Kidney (tissue), 14 donors: Measurements from ENCODE around the gene B4GALNT1. TPM values are rescaled to one million over a fixed set of nuclear protein-coding genes. Genes with fewer than 3 reads are reported as not detected.

ENCODE experiments used
- DNase-seq, 5 donors: peaks; one replicate each; pipeline ENCODE4 v3.0.0-alpha.2; 2013 to 2020
- FAIRE-seq: peaks from 2 replicates; lab custom pipeline; 2012; peaks lifted over from hg19 to GRCh38; lab: Jason Lieb, UNC
- H3K27ac ChIP-seq, 2 donors: one replicate each; pipeline ENCODE4 v1.7.0; 2013; ENCODE audit warnings: low read depth in 2 of 2, low read length in 2 of 2, inconsistent platforms in 1 of 2
- H3K27me3 ChIP-seq: one replicate; pipeline ENCODE4 v1.7.1; 2013; ENCODE audit warnings: low read length, inconsistent platforms; ENCODE audit not compliant: control insufficient read depth, insufficient read depth
- H3K36me3 ChIP-seq, 3 donors: one replicate each; pipeline versions ENCODE4 v1.7.0 to v1.7.1; 2013; ENCODE audit warnings: low read length in 3 of 3, control low read depth in 1 of 3, inconsistent platforms in 1 of 3; ENCODE audit not compliant: insufficient read depth in 3 of 3, control insufficient read depth in 2 of 3
- H3K4me1 ChIP-seq, 3 donors: one replicate each; pipeline versions ENCODE4 v1.7.0 to v1.7.1; 2013; ENCODE audit warnings: low read length in 3 of 3, inconsistent platforms in 1 of 3, low read depth in 1 of 3; ENCODE audit not compliant: control insufficient read depth in 2 of 3, insufficient read depth in 2 of 3
- H3K4me3 ChIP-seq, 3 donors: one replicate each; pipeline versions ENCODE4 v1.7.0 to v1.8.1; 2013; ENCODE audit warnings: low read length in 3 of 3, control low read depth in 1 of 3, inconsistent platforms in 1 of 3
- H3K9ac ChIP-seq, 3 donors: one replicate each; pipeline versions ENCODE4 v1.7.0 to v1.7.1; 2013; ENCODE audit warnings: low read length in 3 of 3, control low read depth in 1 of 3, inconsistent platforms in 1 of 3
- H3K9me3 ChIP-seq, 3 donors: one replicate each; pipeline versions ENCODE4 v1.7.0 to v1.7.1; 2013; ENCODE audit warnings: low read length in 3 of 3, control low read depth in 1 of 3, inconsistent platforms in 1 of 3; ENCODE audit not compliant: control insufficient read depth in 2 of 3, insufficient read depth in 1 of 3
- intact Hi-C: fragments of 100-400 bp; cut with DNase I; formaldehyde crosslinking; loops from one replicate; pipeline ENCODE4 v1.11.1; 2022
- polyA plus RNA-seq: library from polyadenylated mRNA; stranded (reverse); fragments of 350-450 nt; fragmentation: Illumina TruSeq; extraction: RNeasy Lipid Tissue Mini Kit (QIAGEN cat#74804); gene quantifications from one replicate; pipeline ENCODE4 v1.2.3, GENCODE V29; 2014; ENCODE audit warnings: low read depth, low replicate concordance; ENCODE audit not compliant: insufficient read depth
- total RNA-seq: library from RNA; stranded (reverse); fragmentation: NEBNext Ultra II Directional; extraction: Animal tissue kit (Norgen Biotek cat#: 25700); gene quantifications from one replicate; pipeline ENCODE4 v1.2.1, GENCODE V29; 2021
- TF ChIP-seq, protein P1 (sequence below): IDR thresholded peaks from 3 replicates; pipeline ENCODE4 v1.5.1; 2012; ENCODE audit warnings: mild to moderate bottlenecking, moderate library complexity, borderline replicate concordance; ENCODE audit not compliant: insufficient read depth; ENCODE audit errors: extremely low read depth
- donor health status: control.
- donor health status: control.
- donor health status: control.
- donor health status: control.
- donor health status: control.
- donor health status: DM: yes; HTN: yes; CAD: no.
- donor health status: Normal renal cell carcinoma (clear cell type).

Gene B4GALNT1
- total and polyA plus RNA-seq, 2 donors from 2014 or later, result 1.6 to 2.0 TPM

DNA sequence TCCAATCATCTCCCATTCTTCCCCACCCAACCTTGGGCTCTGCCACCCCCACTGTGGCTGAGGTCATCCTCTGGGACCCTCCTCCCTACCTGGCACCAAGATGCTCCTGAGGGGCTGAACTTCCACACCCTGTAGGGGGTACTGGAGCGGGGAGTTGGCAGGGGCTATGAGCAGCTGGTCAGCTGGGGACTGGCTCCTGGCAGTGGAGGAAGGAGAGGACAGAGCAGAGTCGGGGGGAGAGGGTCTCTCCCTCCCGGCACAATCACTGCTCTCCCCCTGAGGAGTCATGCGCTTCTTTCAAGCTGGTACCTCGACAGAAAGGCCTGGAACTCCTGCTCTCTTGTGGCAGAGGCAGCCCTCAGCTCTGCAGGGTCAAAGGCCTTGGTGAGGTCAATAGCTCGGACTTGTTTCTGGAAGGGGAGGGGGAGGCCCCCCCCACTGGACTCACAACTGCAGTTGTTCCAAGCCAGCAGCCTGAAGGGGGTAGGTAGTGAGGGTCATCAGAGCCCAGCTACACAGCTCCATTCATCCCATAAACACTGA is 2.0 kb downstream of the B4GALNT1 start:
- Histone ChIP-seq H3K4me1 (peaks cover 0 to 4% (median 0%) of the 10 kb centered on the region in 3 donors), H3K27ac (no peak overlapping the region), H3K27me3 (peaks cover 43% of the 10 kb centered on the region), H3K9ac (no peak overlapping the region), H3K36me3 (no peaks in the 10 kb centered on the region), H3K9me3 (no peaks in the 10 kb centered on the region), H3K4me3 (no peak overlapping the region)
- intact Hi-C loops, result no loop called here
- FAIRE-seq, result no peak
- TF ChIP-seq, protein P1, sequence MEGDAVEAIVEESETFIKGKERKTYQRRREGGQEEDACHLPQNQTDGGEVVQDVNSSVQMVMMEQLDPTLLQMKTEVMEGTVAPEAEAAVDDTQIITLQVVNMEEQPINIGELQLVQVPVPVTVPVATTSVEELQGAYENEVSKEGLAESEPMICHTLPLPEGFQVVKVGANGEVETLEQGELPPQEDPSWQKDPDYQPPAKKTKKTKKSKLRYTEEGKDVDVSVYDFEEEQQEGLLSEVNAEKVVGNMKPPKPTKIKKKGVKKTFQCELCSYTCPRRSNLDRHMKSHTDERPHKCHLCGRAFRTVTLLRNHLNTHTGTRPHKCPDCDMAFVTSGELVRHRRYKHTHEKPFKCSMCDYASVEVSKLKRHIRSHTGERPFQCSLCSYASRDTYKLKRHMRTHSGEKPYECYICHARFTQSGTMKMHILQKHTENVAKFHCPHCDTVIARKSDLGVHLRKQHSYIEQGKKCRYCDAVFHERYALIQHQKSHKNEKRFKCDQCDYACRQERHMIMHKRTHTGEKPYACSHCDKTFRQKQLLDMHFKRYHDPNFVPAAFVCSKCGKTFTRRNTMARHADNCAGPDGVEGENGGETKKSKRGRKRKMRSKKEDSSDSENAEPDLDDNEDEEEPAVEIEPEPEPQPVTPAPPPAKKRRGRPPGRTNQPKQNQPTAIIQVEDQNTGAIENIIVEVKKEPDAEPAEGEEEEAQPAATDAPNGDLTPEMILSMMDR, result no peak
- DNase-seq, result peak in 3 of 5 donors; percentile 7 to 50 (median 42)

DNA sequence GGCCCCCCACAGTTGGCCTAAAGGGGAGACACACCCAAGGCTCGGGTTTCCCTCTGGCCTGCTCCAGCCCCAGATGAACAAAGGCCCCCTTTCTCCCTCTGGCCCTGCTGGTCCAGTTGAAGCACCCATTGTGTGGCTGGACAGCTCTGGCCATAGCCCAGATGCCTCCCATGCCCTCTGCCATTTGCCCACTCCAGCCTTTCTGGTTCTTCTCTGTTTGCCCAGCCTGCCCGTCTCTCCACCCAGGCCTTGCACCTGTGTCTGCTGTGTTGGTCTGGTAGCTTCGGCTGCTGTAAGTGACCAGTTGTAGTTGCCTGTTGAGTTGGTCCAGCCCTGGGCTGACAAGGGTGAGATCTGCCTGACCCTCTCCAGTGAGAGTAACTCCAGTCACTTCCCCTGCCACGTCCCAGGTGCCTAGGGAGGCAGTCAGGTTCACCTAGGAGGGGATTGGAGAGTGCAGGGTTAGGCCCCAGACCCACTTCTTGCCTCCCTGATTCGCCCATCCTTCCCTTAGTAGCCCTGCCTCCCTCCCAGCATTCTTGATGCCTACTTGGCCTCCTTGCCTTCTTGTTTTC is 3.0 kb downstream of the B4GALNT1 start:
- peak in 2 of 5 donors; percentile 8 to 25 for DNase-seq
- Histone ChIP-seq H3K4me1 (peaks cover 0 to 4% (median 0%) of the 10 kb centered on the region in 3 donors), H3K27me3 (peaks cover 48% of the 10 kb centered on the region), H3K4me3 (no peak overlapping the region), H3K36me3 (no peaks in the 10 kb centered on the region), H3K9me3 (no peaks in the 10 kb centered on the region), H3K9ac (no peak overlapping the region), H3K27ac (no peak overlapping the region)
- no peak for FAIRE-seq
- TF ChIP-seq, protein P1, result no peak
- intact Hi-C loops, result no loop called here

DNA sequence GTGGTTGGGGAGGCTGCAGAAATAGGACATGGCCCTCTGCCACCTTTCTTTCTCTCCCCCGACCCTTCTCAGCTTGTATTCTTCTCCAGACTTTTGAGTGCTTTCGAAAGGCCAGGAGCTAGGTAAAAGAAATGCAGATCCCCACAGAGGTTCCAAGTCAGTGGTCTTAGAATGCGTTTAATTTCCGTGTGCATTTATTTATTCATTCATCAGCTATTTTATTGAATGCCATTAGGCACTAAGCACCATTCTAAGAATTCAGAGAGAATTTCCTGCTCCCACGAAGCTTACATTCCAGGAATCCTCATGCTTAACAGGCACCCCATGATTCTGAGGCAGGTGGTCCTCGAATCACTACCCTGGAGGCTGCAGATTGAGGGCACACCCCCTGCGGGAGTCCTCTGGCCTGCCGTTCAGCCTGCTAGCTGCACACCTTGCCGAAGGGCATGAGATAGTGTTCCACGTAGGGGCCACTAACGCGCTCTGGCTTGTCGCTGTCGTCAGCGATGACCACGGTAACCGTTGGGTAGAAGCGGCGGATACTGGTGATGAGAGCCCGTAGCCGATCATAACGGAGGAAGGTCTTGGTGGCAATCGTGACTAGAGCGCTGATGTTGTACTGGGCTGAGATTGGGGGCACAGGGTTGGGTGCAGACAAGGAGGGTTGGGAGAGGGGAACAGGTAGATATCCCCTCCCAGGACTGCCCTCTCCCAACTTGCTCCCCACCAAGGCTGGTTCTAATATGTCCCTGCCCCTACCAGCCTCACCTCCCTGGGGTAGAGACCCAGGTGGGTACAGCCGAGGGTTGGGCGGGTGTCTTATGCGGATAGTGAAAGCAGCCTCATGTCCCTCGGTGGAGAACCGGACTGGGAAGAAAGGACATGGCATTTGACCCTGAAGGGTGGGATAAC is 4.5 kb downstream of the B4GALNT1 start:
- H3K9ac ChIP-seq, result no peak overlapping the region
- FAIRE-seq (no peak), DNase-seq (peak in 3 of 5 donors; percentile 12 to 46 (median 36))
- H3K27me3 ChIP-seq, result peaks cover 53% of the 10 kb centered on the region
- no peaks in the 10 kb centered on the region for H3K9me3 ChIP-seq
- no peak overlapping the region for H3K4me3 ChIP-seq
- H3K36me3 ChIP-seq, result no peaks in the 10 kb centered on the region
- H3K4me1 ChIP-seq, result peaks cover 0 to 4% (median 0%) of the 10 kb centered on the region in 3 donors
- intact Hi-C loops, result no loop called here
- TF ChIP-seq, protein P1, result no peak
- no peak overlapping the region for H3K27ac ChIP-seq
